ENCODE measurements around the gene KLK3. TPM values are rescaled to one million over a fixed set of nuclear protein-coding genes. Genes with fewer than 3 reads are reported as not detected.

The KLK3 gene
- total and polyA plus RNA-seq, 2 of the 8 experiments (the other 6 are each of a cell fraction or from before 2014, with no cell fraction given), result 0.08 TPM; not detected in 1

GRCh38 chr19:50857366-50857765, 2.7 kb downstream of the KLK3 start:
- 0 out of 2 replicates have a peak overlapping the region, but pooled peaks have one; percentile 62 for H2AFZ ChIP-seq (ENCODE audit: low read length)
- H4K20me1 ChIP-seq (replicated peaks in 1 of 2; ENCODE audit: control insufficient read depth in 1 of 2, insufficient read depth in 2 of 2, low read length in 2 of 2), result no peaks in the 10 kb centered on the region
- H3K23me2 ChIP-seq (ENCODE audit: low read depth, low read length), result no peaks in the 10 kb centered on the region
- H3K18ac ChIP-seq (ENCODE audit: extremely low read depth, low read length), result no peak overlapping the region; the same call in 1 of the 2 replicates
- H2BK20ac ChIP-seq (ENCODE audit: low read length), result no peak overlapping the region
- no peak overlapping the region for H2BK5ac ChIP-seq (ENCODE audit: low read depth, low read length)
- peaks cover 0 to 14% (median 6%) of the 10 kb centered on the region in 4 experiments; a peak in 5 of 7 replicates for H3K4me1 ChIP-seq (replicated peaks in 1 of 4; ENCODE audit: control insufficient read depth in 3 of 4, insufficient read depth in 4 of 4, low read length in 3 of 4)
- DNase-seq (ENCODE audit: low read depth in 1 of 2, low spot score in 2 of 2) (no peak), FAIRE-seq (no peak)
- no peak overlapping the region for H3K23ac ChIP-seq (ENCODE audit: insufficient read length)
- H3K36me3 ChIP-seq (ENCODE audit: control insufficient read depth in 2 of 4, insufficient read depth in 4 of 4, low read length in 3 of 4), result no peaks in the 10 kb centered on the region
- POLR2A ChIA-PET (ENCODE audit: partially characterized antibody), result interaction anchor here (4.9 kb wide), 1 partner anchor 53 kb away, joined by 31 read pairs; no protein-coding TSS in a partner anchor
- H2AK5ac ChIP-seq (ENCODE audit: low read depth, low read length), result no peak overlapping the region
- H3K56ac ChIP-seq (replicated peaks; ENCODE audit: insufficient read length, low read depth, low read length), result no peak overlapping the region
- no peaks in the 10 kb centered on the region for H3K79me2 ChIP-seq (ENCODE audit: control insufficient read depth in 1 of 2, insufficient read depth in 2 of 2, low read length in 2 of 2)
- no peak overlapping the region for H2BK120ac ChIP-seq (replicated peaks; ENCODE audit: low read depth, low read length)
- no peaks in the 10 kb centered on the region for H3K27me3 ChIP-seq (replicated peaks in 1 of 4; ENCODE audit: control insufficient read depth in 3 of 4, extremely low read depth in 1 of 4, insufficient read depth in 3 of 4, low read length in 3 of 4)
- no peak overlapping the region for H3K27ac ChIP-seq (ENCODE audit: low read depth, low read length)
- H2BK15ac ChIP-seq (ENCODE audit: low read length), result no peak overlapping the region
- H3K9me3 ChIP-seq (ENCODE audit: insufficient read depth in 2 of 2, low read depth in 1 of 2, low read length in 1 of 2), result peaks cover 0 to 4% of the 10 kb centered on the region in 2 experiments; a peak in 2 of 4 replicates
- H3K79me1 ChIP-seq (ENCODE audit: low read depth, low read length), result no peaks in the 10 kb centered on the region
- no peak overlapping the region for H3K4me3 ChIP-seq (ENCODE audit: extremely low read depth in 1 of 4, insufficient read depth in 2 of 4, low read depth in 3 of 4, low read length in 4 of 4)
- no peak overlapping the region for H4K8ac ChIP-seq (ENCODE audit: extremely low read depth, insufficient read depth, low read length)
- CTCF ChIA-PET (ENCODE audit: partially characterized antibody), result no interaction called here
- H4K5ac ChIP-seq (ENCODE audit: insufficient read length, low read depth, low read length), result no peak overlapping the region
- H4K91ac ChIP-seq (replicated peaks; ENCODE audit: insufficient read length, low read length), result no peak overlapping the region
- no peak overlapping the region; a peak in 1 of 4 replicates for H3K4me2 ChIP-seq (ENCODE audit: insufficient read depth in 1 of 2, low read depth in 2 of 2, low read length in 2 of 2)
- H2BK12ac ChIP-seq (ENCODE audit: low read depth, low read length), result 0 out of 2 replicates have a peak overlapping the region, but pooled peaks have one; percentile 72
- H3K9ac ChIP-seq (replicated peaks in 1 of 4; ENCODE audit: extremely low read depth in 1 of 4, low read depth in 3 of 4, low read length in 3 of 4), result no peak overlapping the region
- H3K4ac ChIP-seq (replicated peaks; ENCODE audit: insufficient read length, low read depth, low read length), result no peak overlapping the region
- no peak overlapping the region for H3K14ac ChIP-seq (ENCODE audit: insufficient read length)
- WGBS, 2 experiments (ENCODE audit: extremely low coverage in 1 of 2, insufficient coverage in 1 of 2, insufficient read length in 1 of 2, insufficient replicate concordance in 2 of 2, low coverage in 1 of 2, low lambda C conversion rate in 2 of 2, missing lambda C conversion rate in 1 of 2), result 75% methylated on average over 6 of the region's 6 CpGs; no CpG with 5 or more reads in 1 of the 2 experiments
- TF ChIP-seq JUN (IDR thresholded peaks at IDR 0.05; ENCODE audit: low read depth, low read length), result no peak
- TF ChIP-seq HDAC6 (IDR thresholded peaks at IDR 0.05; ENCODE audit: low read depth, low read length), result no peak
- no peak for TF ChIP-seq TAF7 (optimal IDR thresholded peaks at IDR 0.05; ENCODE audit: borderline replicate concordance, low read depth, low read length)
- TF ChIP-seq CEBPB (IDR thresholded peaks at IDR 0.05; ENCODE audit: low read depth, low read length), result no peak
- no peak for TF ChIP-seq ATF2 (IDR thresholded peaks at IDR 0.05; ENCODE audit: low read length)
- TF ChIP-seq POLR2AphosphoS5 (IDR thresholded peaks at IDR 0.05; ENCODE audit: low read depth, low read length), result no peak
- no peak for TF ChIP-seq POLR2A (IDR thresholded peaks at IDR 0.05; ENCODE audit: control extremely low read depth in 1 of 2, low read depth in 2 of 2, low read length in 2 of 2)
- TF ChIP-seq RXRA (IDR thresholded peaks at IDR 0.05; ENCODE audit: insufficient read depth, low read depth, low read length), result no peak
- TF ChIP-seq GABPA (IDR thresholded peaks at IDR 0.05; ENCODE audit: borderline replicate concordance, insufficient read depth, low read length), result no peak
- no peak for TF ChIP-seq RFX5 (IDR thresholded peaks at IDR 0.05; ENCODE audit: borderline replicate concordance, low read depth, low read length)
- no peak for TF ChIP-seq BCL11A (IDR thresholded peaks at IDR 0.05; ENCODE audit: low read depth in 2 of 2, low read length in 2 of 2)
- TF ChIP-seq CHD1 (IDR thresholded peaks at IDR 0.05; ENCODE audit: low read depth, low read length), result no peak
- TF ChIP-seq TCF12 (IDR thresholded peaks at IDR 0.05; ENCODE audit: low read depth, low read length), result no peak

Data from H1 (cell line).